PFSK-1 (cell line): ENCODE data around the gene TMEM86A.

Source experiments
- POLR2AphosphoS5 ChIP-seq: IDR thresholded peaks from 2 replicates; pipeline ENCODE4 v1.6.1; 2012; ENCODE audit warnings: low read depth, mild to moderate bottlenecking, control low read depth, low read length, moderate library complexity
- REST ChIP-seq, 2 experiments: IDR thresholded peaks; 2 replicates each; pipeline versions ENCODE4 v1.6.1 to v1.8.0; 2011 to 2012; ENCODE audit warnings: low read depth in 2 of 2, low read length in 2 of 2, control low read depth in 1 of 2, inconsistent platforms in 1 of 2, mild to moderate bottlenecking in 1 of 2, moderate library complexity in 1 of 2; ENCODE audit not compliant: insufficient read depth in 1 of 2
- SIN3A ChIP-seq: IDR thresholded peaks from 2 replicates; pipeline ENCODE4 v1.6.1; 2012; ENCODE audit warnings: mild to moderate bottlenecking, low read length, moderate library complexity, borderline replicate concordance; ENCODE audit not compliant: insufficient read depth
- TAF1 ChIP-seq: IDR thresholded peaks from 2 replicates; pipeline ENCODE4 v1.6.1; 2012; ENCODE audit warnings: low read length, control low read depth, borderline replicate concordance; ENCODE audit not compliant: insufficient read depth

GRCh38 chr11:18727479-18728236, 29.1 kb downstream of the TMEM86A start:
- TF ChIP-seq TAF1 = no peak
- no peak for TF ChIP-seq REST (IDR thresholded peaks at IDR 0.05; ENCODE audit: insufficient read depth in 1 of 2, low read depth in 2 of 2, low read length in 2 of 2)
- TF ChIP-seq POLR2AphosphoS5 = no peak
- TF ChIP-seq SIN3A = no peak
